NK-92 (cell line): ENCODE measurements around the gene TNFAIP3.
"Not testable (repeated sequence)": the region's sequence is repeated elsewhere in the genome, so short reads cannot be mapped to it uniquely, and the experiment has no call there.

Experiments
- DNase-seq: peaks from one replicate; lab custom pipeline; 2025; ENCODE audit not compliant: unreplicated experiment; lab: John Stamatoyannopoulos, UW

The TNFAIP3 gene

GRCh38 chr6:137877113-137877512, 10.1 kb downstream of the TNFAIP3 start:
- DNase-seq = no peak

DNA sequence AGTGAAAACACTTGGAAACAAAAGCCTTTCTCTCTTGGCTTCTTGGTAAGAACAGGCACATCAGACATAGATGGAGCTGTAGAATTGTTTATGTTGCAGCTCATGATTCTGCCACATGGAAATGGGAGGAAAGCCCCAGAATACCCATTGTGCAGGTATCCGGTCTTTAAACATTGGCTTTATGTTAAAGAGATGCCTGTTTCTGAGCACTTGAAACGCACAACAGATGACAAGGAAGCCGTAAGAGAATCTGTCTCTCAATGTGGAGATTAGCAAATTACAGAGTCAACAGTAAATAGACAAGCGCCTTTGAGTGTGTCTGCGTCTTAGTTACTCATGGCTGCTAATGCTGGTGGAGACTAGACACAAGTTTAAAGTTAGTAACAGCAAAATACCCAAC, 10.5 kb downstream of the TNFAIP3 start:
- DNase-seq = no peak

DNA sequence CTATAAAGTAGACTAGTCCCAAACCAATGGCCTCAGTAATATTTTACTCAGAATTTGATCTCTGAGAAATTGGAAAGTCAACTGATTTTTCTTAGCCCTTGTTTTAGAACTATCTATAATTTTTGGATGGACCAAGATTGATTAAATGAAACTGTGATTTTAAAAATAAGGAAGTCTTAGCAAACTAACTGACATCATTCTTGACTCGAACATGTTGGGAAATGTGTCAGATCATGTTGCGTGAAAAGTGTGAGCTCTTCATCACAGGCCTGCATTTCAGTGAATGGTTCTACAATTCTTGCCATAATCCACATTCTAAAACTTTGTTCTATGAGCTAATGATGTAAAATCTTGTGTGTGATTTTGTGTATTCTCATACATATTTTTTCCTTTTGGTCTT, 11.0 kb downstream of the TNFAIP3 start:
- DNase-seq = no peak

DNA sequence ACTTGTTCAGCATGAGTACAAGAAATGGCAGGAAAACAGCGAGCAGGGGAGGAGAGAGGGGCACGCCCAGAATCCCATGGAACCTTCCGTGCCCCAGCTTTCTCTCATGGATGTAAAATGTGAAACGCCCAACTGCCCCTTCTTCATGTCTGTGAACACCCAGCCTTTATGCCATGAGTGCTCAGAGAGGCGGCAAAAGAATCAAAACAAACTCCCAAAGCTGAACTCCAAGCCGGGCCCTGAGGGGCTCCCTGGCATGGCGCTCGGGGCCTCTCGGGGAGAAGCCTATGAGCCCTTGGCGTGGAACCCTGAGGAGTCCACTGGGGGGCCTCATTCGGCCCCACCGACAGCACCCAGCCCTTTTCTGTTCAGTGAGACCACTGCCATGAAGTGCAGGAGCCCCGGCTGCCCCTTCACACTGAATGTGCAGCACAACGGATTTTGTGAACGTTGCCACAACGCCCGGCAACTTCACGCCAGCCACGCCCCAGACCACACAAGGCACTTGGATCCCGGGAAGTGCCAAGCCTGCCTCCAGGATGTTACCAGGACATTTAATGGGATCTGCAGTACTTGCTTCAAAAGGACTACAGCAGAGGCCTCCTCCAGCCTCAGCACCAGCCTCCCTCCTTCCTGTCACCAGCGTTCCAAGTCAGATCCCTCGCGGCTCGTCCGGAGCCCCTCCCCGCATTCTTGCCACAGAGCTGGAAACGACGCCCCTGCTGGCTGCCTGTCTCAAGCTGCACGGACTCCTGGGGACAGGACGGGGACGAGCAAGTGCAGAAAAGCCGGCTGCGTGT, 11.6 kb downstream of the TNFAIP3 start:
- DNase-seq = no peak

DNA sequence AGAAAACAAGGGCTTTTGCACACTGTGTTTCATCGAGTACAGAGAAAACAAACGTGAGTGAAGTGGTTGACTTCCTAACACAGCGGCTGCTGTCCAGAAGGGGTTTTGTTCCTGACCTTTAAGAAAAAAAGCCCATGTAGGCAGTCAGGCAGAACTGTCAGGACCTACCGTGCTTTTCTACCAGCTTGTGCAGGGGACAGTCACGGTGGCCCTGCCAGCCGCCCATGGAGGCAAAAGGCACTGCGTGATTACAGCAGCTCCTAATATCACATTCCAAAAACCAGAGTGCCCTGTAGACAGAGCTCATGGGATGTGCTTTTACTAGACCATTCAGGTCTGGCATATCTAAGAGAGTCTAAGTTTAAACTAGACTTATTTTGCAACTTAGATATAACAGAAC, 12.2 kb downstream of the TNFAIP3 start:
- DNase-seq = no peak

- no peak for DNase-seq
Measured at GRCh38 chr6:137879885-137880745, 13.1 kb downstream of the TNFAIP3 start.

DNA sequence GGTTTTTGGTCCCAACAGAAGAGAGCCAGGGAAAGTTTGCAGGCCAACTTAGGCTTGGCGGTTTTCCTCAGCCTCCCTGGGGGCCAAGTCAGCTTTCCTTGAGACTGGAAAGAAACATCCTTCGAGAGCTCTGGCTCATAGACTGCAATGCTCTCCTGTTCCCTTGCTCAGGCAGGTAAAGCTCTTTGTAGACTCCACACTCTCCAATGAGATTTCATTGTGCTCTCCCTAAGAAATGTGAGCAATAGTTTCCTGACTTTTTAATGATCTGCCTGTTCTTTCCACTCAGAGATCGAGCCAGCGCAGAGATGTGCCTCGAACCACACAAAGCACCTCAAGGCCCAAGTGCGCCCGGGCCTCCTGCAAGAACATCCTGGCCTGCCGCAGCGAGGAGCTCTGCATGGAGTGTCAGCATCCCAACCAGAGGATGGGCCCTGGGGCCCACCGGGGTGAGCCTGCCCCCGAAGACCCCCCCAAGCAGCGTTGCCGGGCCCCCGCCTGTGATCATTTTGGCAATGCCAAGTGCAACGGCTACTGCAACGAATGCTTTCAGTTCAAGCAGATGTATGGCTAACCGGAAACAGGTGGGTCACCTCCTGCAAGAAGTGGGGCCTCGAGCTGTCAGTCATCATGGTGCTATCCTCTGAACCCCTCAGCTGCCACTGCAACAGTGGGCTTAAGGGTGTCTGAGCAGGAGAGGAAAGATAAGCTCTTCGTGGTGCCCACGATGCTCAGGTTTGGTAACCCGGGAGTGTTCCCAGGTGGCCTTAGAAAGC, 13.9 kb downstream of the TNFAIP3 start:
- DNase-seq = no peak

DNA sequence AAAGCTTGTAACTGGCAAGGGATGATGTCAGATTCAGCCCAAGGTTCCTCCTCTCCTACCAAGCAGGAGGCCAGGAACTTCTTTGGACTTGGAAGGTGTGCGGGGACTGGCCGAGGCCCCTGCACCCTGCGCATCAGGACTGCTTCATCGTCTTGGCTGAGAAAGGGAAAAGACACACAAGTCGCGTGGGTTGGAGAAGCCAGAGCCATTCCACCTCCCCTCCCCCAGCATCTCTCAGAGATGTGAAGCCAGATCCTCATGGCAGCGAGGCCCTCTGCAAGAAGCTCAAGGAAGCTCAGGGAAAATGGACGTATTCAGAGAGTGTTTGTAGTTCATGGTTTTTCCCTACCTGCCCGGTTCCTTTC, 14.4 kb downstream of the TNFAIP3 start:
- DNase-seq = no peak

- DNase-seq = no peak
Measured at GRCh38 chr6:137882225-137882961, 15.3 kb downstream of the TNFAIP3 start.

DNA sequence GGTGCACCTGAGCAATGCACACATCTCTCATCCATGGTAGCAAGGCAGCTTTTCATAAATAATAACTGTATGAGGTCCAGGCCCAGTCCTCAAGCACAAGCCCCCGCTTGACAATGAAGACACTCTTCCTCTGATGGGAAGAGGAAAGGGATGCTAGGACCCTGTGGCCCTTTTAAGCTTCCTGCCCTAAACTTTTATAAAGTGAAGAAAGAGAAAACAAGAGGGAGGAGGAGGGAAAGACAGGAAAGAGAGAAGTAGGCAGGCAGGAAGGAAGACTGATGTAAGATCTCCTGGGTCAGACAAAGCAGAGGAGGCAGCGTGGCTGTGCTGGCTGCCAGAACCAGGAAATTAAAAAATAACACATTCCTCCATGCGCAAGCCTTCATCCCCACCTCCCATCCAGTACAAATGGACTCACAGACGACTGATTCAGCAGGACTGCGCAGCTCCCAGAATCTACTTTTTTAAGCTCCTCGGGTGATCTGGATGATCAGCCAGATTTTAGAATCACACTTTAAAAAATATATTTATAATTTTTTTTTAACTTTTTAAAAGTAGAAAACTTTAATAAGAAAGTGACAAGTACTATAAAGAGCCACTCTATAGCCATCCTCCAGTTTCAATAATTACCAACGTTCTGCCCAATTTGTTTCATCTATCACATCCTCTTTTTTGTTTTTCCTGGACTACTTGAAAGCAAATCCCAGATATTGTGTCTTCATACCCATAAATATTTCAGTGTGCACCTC, 16.5 kb downstream of the TNFAIP3 start:
- DNase-seq = no peak

- no peak for DNase-seq
Measured at GRCh38 chr6:137884149-137884909, 17.3 kb downstream of the TNFAIP3 start.

DNA sequence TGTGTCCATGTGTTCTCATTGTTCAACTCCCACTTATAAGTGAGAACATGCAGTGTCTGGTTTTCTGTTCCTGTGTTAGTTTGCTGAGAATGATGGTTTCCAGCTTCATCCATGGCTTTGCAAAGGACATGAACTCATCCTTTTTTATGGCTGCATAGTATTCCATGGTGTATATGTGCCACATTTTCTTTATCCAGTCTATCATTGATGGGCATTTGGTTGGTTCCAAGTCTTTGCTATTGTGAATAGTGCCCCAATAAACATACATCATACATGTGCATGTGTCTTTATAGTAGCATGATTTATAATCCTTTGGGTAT, 17.8 kb downstream of the TNFAIP3 start:
- DNase-seq = not testable (repeated sequence)

DNA sequence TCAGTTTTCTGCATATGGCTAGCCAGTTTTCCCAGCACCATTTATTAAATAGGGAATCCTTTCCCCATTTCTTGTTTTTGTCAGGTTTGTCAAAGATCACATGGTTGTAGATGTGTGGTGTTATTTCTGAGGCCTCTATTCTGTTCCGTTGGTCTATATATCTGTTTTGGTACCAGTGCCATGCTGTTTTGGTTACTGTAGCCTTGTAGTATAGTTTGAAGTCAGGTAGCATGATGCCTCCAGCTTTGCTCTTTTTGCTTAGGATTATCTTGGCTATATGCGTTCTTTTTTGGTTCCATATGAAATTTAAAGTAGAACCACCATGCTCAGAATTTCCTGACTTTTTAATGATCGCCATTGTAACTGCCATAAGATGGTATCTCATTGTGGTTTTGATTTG, 19.2 kb downstream of the TNFAIP3 start:
- not testable (repeated sequence) for DNase-seq

GRCh38 chr6:137890983-137891537, 24.0 kb downstream of the TNFAIP3 start:
- no peak for DNase-seq

DNA sequence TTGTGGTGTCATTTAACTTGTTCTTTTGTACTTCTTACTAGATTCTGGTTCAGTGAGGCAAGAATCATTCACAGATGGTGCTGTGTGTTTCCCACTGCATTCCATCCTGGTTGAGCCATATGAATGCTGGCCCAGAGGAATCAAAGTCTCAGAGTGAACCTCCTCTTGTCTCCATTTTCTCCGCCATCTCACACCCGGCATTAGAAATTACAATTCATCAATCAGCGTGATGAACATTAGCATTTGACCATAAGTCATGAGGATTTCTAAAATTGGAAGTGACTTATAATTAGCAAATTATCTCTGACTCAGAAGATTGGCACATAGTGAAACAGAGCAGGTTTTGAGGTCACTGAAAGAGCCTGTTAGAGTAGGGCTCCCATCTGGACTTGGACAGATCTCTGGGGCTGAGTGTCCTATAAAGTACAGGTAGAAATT, 25.2 kb downstream of the TNFAIP3 start:
- DNase-seq = no peak

GRCh38 chr6:137893181-137893580, 26.1 kb downstream of the TNFAIP3 start:
- DNase-seq = no peak

GRCh38 chr6:137893726-137894125, 26.7 kb downstream of the TNFAIP3 start:
- no peak for DNase-seq

DNA sequence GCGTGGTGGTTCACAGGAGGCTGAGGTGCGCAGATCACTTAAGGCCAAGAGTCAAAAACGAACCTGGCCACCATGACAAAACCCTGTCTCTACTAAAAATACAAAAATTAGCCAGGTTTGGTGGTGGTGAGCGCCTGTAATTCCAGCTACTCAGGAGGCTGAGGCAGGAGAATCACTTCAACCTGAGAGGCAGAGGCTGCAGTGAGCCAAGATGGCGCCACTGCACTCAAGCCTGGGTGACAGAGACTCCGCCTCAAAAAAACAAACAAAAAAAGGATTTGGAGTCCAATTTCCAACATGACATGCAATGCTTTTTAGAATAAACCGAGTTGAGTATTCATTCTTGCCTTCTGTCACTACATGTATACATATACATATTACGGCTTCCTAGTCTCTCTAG, 27.3 kb downstream of the TNFAIP3 start:
- DNase-seq = not testable (repeated sequence)

GRCh38 chr6:137894779-137895385, 27.8 kb downstream of the TNFAIP3 start:
- no peak for DNase-seq
